ENCODE results near the gene CLMN. TPM values are rescaled to one million over a fixed set of nuclear protein-coding genes. Genes with fewer than 3 reads are reported as not detected.

CLMN gene
- total RNA-seq, 1 donor, result 1.9 TPM

DNA sequence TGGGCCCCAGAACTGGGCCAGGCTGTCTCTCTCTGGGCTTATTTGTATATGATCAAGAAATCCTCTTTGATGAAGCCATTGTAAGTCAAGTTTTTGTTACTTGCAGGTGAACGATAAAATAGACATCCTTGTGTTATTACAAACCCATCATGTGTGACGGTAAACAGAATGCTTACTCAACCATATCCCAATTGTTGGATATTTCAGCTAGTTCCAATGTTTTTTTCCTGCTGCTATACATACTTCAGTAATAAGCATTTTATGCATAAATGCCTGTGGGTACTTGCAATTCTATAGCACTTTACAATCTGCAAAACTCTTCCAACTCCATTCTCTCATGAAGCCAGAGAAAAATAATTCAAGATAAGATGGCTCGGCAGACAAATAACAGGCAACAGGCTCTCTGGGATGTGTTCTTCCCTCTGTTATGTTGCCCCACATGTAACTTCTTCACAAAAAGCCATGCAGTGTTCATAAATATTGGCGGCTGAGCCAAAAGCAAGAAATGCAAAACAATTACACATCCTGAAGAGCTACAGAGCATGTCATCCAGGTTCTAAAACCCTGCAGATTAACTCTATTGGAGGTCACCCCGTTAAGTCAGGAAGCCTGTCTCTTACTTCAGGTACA is 69.5 kb downstream of the CLMN start:
- DNase-seq (ENCODE audit: low read depth in 2 of 3, low spot score in 2 of 3), result no peak

DNA sequence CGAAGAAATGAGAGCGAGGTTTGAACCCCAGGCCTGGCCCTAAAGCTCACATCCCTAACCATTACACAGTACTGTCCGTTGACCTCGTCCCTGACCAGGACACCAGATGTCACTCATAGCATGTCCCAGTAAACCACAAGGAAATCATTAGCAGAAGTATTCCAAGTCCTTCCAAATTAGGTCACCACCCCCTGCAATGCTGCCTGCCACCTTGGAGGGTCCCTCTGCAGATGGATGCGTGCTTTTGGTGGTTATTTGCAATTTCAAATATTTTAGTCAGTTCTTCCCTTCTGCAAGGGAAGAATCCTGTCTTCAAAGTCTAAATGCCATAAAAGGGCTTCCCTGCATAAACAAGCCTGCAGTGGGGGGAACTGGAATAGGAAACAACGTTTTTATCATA is 71.3 kb downstream of the CLMN start:
- DNase-seq (ENCODE audit: low read depth in 2 of 3, low spot score in 2 of 3), result no peak

DNA sequence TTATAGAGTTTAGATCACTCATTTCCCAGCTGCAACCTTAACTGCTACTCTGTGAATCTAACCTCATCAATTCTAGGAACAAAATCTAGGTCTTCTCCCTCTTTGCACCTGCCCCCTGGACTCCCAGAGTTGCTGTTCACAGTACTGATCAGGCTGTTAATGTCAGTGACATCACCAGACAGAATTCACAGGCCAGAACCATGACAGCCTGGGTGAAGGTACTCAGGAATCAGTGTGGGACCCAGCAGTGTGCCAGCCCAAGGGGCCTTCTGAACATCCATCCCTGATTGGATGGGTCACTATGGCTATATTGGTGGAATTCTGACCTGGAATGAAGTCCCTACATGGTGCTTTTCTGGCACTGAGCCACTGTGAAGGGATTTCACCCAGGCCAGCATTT is 72.8 kb downstream of the CLMN start:
- no peak for DNase-seq (ENCODE audit: low read depth in 2 of 3, low spot score in 2 of 3)

DNA sequence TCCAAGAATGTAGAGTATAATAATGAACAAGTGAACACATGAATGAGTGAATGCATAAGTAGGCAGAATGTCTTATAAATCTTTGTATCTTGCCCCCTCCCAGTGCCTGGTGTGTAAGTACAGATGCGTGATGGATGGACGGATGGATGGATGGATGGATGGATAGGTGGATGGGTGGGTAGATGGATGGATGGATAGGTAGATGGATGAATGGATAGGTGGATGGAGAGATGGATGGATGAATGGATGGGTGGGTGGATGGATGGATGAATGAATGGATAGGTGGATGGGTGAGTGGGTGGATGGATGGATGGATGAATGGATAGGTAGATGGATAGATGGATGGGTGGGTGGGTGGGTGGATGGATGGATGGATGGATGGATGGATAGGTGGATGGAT is 74.4 kb downstream of the CLMN start:
- no peak for DNase-seq (ENCODE audit: low read depth in 2 of 3, low spot score in 2 of 3)

DNA sequence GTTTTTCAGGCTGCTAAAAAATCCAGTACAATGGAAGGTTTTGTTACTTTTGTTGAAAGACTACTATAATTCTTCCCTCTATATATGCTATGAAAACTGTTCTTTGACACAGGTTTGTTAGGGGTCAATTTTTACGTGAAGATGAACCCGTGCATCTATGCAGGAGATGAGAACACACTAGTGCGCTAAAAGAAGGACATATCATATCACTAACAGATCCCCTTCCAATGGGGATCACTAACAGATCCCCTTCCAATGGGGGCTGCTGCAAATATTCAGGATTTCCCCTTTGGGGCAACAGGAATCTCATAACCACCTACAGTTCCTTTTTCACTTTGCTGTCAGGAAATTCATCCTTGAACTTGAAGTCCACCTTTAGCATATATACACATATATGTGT is 75.1 kb downstream of the CLMN start:
- no peak for DNase-seq (ENCODE audit: low read depth in 2 of 3, low spot score in 2 of 3)

DNA sequence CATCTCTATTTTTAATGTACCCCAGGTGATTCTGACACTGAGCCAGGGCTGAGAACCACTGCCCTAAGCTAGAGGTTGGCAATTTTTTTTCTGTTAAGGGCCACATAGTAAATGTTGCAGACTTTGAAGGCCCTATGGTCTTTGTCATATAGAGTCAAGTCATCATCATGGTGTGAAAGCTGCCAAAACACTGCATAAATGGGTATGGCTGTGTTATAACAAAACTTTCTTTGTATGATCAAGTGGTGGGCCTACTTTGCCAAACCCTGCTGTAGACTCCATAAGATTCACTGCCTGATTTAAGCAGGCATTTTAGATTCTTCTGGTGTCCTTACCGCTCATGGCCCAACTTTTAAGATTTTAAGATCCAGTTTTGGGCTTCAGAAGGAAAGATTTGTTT is 76.8 kb downstream of the CLMN start:
- DNase-seq (ENCODE audit: low read depth in 2 of 3, low spot score in 2 of 3), result no peak

DNA sequence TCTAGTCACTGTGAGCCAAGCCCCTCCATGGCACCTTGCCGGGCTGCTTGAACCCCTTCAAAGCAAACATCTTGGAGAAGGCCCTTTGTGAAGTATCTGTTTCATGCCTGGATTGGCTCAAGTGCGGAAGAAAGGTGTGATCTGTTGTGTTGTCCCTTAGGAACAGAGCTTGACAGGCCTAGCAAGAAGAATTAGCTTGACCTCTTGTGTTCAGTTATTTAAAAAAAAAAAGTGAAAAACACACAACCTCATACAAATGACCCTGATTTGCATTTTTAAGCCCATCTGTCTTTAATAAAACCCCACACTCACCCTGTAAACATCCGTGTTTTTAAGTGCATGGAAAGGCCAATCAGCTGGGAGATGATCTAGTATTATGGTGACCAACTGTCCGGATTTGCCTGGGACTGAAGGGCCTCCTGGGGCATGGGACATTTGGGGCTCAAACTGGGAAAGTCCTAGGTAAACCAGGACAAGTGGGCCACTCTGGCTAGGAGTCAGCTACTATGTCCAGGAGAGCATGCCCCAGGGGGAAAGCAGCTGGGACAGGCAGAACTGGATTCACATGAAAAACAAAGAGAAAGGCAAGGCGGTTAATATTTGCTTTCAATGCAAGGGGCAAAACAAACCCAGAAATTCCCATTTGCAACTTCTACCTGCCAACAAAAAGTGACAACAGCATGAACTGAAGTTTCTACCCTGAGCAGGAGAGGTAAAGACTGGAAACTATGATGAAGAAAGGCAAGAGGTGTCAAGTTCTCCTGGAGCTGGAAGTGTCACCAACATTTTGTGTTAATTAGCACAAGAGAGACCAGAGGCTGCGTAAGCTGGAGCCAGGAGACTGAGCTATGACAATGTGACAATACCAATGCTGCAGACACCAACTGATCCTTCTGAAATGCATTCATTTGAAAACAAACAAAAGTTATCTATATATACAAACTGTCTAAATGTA is 78.6 kb downstream of the CLMN start:
- DNase-seq (ENCODE audit: low read depth in 2 of 3, low spot score in 2 of 3), result no peak

DNA sequence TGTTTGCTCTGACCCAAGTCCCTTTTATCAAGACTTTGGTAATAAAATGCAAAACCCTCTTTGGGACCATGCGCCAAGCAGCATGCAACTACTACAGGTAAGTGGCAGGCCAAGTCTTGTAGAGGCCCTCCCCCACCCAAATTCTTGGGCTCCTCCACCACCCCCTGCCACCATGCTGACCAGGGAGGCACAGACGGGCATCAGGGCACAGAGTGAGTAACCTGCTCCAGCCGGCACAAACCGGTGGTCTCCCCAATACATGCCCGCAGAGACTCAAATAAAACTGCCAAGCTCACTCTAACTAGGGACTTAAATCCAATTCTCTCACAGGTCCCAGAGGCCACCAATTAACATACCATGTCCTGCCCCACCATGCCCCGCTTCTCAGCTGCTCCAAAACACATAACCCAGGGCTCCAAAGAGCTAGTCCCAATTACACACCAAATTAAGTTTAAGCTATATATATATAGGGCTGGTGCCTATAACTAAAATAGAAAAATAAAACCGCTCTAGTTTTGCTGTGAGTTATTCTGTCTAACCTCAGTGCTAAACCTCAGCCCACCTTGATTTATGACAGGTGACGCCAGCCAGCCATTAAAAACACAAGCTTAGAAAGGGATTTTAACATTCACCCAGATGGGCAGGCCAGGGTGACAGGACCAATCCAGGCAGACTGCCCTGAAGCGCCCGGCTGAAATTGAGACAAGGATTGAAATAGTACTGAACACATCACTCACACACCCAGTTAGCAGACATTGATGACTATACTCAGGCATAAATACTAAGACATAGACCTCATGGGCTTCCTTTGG is 81.0 kb downstream of the CLMN start:
- no peak for DNase-seq (ENCODE audit: low read depth in 2 of 3, low spot score in 2 of 3)

DNA sequence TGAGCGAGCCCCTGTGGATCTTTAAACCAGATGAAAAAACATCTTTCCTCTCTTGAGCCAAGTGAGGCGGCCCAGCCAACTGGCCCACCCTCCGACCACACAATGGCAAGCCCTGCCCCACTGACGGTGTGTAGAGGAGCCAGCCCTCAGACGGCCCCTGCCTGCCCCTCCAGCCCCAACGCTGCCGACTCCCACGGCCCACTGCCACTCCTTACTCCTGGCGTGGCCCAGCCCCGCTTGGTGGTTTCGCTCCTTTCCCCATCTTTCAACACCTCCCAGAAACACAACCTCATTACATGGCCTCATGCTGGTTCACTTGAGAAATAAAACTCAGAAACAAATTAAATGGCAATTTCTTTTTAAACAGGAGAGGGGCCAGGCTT is 81.8 kb downstream of the CLMN start:
- no peak for DNase-seq (ENCODE audit: low read depth in 2 of 3, low spot score in 2 of 3)

DNA sequence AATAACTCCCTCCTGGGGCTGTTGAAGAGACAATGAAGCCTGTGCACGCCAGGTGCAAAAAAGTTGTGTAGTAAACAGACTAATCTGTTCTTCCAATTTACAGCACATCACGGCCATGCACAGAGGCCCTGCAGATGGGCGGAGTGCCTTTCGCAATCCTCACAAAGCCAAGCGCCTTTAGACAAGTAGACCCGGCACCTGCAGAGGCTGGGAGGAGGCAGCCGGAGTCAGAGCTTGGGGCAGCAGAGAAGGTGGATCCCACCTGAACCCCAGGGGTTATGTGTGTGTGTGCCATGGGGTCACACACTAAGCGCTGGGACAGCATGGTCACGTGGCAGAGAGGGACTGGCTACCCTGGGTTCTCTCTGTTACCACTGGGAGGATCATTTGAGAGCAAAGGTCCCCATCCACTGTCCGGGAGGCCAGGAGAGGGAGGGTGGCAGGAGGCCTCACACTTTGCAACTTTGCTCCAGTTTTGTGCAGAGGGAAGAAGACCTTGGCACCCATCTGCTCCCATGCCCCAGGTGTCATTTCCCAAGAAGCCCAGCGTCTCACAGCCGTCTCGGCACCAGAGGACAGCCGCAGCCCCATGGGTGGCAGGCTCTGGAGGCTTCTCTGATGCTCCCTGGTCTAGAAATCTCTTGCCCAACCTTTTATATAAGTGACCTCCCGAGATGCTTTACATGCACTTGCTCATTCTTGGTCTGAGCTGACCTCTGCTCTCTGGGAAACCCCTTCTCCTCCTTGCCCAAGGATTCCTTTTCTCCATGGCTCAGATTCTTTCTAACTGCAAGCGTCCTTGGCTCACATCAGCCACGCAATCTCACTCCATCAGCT is 82.4 kb downstream of the CLMN start:
- DNase-seq (ENCODE audit: low read depth in 2 of 3, low spot score in 2 of 3), result no peak

DNA sequence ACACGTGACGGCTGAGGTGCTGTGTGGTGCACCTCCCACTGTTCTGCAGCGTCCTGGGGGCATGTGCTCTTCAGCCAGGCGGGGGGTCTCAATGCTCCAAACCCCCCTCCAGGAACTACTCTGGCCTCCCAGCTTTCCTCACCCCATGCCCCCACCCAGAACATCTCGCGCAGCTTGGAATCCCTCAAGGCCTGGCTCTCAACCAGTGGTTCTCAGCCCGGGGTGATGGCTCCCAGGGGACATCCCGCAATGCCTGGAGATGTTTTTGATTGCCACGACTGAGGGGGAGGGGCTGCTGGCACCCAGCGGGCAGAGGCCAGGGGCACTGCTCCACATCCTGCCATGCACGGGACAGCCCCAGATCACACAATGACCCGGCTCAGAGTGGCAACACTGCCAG is 83.5 kb downstream of the CLMN start:
- no peak for DNase-seq (ENCODE audit: low read depth in 2 of 3, low spot score in 2 of 3)

DNA sequence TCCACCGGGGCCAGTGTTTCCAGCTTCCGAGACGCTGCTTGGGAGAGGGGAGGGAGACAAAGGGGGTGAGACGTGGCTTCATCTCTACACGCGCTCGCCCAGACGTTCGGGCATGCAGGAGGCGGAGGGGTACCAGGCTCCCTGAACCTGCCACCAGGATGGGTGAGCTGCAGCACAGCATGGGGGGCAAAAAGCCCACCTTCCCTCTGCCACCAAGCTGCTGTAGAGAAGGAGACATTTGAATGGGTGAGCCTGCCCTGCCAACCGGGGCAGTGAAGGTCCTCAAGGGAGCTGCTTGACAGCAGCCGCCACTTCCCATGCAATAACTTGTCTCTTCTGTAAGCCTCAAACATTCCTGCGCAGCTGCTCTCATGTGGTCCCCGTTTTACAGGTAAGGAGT is 83.9 kb downstream of the CLMN start:
- no peak for DNase-seq (ENCODE audit: low read depth in 2 of 3, low spot score in 2 of 3)

DNA sequence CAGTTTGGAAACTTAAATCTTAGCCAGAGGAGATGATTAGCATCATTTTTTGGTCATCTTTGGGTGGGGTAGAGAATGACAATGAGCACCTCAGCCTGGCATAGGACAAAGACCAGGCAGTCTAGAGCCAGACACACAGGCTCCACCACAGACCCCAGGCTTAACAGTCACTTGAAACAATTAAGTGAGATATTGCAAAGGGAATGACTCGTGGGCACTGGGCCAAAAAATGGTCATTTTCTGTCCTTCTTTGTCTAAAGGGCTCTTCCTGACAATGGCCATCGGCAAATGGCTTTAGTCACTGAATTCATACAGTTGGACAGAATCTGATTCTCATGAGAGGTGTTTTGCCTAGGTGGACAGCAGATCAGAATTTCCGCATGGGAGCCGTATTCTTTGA is 84.4 kb downstream of the CLMN start:
- DNase-seq (ENCODE audit: low read depth in 2 of 3, low spot score in 2 of 3), result no peak

DNA sequence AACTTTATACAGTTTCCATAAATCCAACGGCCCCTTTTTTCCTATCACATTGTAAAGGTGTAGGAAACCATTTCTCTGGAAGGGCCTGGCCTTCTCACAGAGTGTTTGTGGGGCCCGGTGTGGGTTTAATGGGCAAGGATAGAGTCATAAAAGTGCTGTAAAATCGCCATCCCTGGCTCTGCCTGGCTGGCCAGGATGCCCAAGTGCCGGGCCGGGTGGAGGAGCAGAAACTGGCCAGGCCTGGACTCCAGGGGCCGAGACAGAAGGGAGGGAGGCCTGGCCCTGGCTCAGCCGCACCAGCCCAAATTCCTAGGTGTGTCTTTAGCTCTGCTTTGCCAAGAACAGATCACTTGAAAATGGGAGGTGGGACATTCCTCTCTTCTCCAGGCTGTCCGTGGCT is 85.3 kb downstream of the CLMN start:
- no peak for DNase-seq (ENCODE audit: low read depth in 2 of 3, low spot score in 2 of 3)

DNA sequence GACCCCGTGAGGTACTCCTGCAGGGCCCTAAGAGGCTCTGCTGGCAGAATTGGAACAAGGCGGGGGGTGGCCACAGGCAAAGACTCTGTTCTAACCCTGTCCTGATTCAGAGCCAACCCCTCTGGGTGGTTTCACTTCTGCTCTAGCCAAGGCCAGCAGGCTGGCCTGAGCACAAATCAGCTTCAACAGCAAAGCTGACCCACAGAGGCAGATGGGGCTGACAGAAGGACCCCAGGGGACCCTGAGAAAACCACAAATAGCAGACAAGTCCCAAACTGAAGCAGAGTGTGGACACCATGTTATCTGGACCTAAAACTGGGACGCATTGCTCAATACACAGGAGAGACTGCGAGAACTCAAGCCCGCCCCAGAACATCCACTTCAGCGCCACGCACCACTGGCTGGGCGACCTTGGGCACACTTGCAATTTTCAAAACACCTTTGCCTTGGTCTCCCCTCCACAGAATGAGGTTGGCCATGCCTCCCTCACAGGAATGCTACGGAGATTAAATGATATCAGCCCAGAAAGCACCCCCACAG is 85.9 kb downstream of the CLMN start:
- DNase-seq (ENCODE audit: low read depth in 2 of 3, low spot score in 2 of 3), result no peak

DNA sequence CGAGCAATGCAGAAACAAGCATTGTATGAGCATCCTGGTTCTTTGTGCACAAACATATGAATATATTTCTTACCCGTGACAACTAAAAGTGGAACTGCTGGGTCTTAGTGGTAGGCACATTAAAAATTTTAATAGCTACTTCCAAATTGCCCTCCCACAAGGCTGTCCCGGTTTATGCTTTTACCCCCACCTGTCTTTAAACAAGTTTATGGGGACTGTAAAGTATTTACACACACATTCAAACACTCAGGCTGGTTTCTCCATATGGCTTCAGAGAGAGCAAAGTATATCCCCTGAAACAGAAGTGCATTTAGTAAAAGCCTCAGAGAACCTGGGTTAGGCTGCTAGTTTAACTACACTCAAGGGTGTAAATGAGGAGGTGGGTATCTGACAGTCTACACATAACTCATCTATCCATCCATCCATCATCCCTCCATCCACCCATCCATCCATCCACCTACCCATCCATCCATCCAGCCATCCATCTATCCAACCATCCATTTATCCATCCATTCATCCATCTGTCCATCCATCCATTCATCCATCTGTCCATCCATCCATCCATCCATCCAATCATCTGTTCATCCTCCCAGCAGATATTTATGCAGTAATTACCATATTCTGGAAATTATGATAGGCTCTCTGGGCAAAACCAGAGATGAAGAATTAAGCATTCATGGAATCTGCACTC is 86.7 kb downstream of the CLMN start:
- no peak for DNase-seq (ENCODE audit: low read depth in 2 of 3, low spot score in 2 of 3)

DNA sequence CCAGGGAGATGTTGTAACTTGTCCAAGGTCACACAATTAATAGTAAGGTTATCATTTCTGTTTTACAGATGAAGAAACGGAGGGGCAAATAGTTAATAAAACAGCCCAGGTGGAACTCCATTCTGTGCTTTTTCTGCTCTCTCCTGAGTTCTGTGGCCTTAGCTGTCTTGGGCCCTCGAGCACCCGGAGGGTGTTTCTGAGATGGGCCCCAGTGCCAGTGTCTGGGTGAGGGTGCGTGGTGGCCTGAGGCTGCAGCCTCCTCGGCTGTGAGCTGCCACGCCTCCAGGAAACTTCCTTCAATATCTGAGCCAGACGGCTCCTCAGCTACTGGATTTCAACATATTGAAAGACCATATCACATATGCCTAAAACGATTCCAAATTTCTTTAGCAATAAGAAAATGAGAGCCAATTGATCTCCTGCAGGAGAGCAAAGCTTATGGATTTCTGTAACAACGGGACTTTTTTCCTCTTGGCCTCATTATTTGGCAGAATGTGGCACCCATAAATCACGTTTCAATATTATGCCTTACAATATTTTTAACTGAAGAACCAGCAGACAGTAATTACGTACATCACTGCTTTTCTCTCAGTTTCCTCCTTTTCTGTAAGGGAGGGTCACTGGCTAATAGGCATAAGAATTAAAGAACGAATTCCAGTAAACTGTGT is 87.6 kb downstream of the CLMN start:
- no peak for DNase-seq (ENCODE audit: low read depth in 2 of 3, low spot score in 2 of 3)

DNA sequence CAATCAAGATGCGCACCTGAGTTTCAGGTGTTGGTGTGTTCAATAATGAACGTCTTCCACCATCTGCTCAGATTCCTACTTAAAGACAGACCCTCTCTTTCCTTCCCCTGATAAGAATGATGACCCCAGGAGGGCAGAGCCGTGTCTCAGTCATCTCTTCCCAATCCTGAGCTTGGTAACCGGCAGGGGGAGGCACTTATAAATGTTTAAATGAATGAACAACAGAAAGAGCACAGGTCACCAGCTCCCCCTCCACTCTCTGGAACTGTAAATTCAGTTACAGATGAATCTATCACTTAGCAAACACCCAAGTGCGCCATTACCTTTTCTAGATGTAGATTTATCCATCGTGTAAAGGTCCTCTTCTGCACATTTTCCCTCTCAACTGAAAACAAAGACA is 90.0 kb downstream of the CLMN start:
- no peak for DNase-seq (ENCODE audit: low read depth in 2 of 3, low spot score in 2 of 3)

DNA sequence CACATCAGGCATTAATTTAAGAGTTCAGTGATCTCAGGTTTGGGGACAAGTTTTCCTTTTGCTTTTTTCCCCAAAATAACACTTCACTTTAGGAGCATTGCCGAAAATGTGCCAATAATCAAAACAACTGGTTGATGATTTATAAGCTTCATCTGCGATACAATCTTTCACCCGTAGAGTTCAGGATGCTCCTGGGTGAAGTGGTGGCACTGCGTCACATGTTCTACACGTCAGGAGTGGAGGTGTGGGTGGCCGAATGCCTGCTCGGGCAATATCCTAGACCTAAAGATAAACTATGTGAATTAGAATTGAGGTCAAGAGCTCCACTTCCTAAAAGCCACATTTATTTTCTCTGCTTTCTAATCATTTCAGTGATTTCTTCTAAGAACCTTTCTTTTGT is 91.5 kb downstream of the CLMN start:
- no peak for DNase-seq (ENCODE audit: low read depth in 2 of 3, low spot score in 2 of 3)
